Body of pancreas (tissue), 4 donors: ENCODE measurements around the gene PRRG4.
A peak's percentile ranks its signal among the peaks of the same experiment; 100 is the strongest.

Experiments
- POLR2A ChIP-seq, 3 donors: fragments of 450-650 bp; IDR thresholded peaks; one replicate each; pipeline ENCODE4 v1.6.1; 2016; ENCODE audit warnings: antibody characterized with exemption in 3 of 3, mild to moderate bottlenecking in 2 of 3
- TF ChIP-seq, protein P1 (sequence below), 7 experiments: fragments of 450-650 bp in 4 of 7; fragments of 200-600 bp in 3 of 7; sonication (generic) in 3 of 7; IDR thresholded peaks; one replicate each; pipeline ENCODE4 v1.5.1; 2016 to 2019; ENCODE audit warnings: antibody characterized with exemption in 7 of 7

DNA sequence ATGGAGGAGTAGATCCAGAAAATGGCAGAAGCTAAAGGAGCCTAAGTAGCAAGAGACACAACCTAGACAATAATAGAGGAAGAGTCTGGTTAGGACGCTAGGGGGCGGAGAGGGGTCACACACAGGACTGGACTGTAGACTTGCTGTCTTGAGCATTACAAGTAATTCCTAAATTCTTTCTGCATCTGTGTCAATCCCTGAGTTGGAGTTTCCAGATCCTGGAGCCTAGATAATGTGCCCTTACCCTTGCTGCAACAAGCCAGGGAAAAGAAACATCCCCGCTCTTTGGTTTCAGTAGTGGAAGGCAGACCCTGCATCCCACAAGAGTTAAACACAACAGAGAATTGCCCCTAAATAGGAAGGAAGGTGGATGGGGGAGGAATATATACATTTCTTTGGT is 20.4 kb upstream of the PRRG4 start:
- TF ChIP-seq, protein P1, sequence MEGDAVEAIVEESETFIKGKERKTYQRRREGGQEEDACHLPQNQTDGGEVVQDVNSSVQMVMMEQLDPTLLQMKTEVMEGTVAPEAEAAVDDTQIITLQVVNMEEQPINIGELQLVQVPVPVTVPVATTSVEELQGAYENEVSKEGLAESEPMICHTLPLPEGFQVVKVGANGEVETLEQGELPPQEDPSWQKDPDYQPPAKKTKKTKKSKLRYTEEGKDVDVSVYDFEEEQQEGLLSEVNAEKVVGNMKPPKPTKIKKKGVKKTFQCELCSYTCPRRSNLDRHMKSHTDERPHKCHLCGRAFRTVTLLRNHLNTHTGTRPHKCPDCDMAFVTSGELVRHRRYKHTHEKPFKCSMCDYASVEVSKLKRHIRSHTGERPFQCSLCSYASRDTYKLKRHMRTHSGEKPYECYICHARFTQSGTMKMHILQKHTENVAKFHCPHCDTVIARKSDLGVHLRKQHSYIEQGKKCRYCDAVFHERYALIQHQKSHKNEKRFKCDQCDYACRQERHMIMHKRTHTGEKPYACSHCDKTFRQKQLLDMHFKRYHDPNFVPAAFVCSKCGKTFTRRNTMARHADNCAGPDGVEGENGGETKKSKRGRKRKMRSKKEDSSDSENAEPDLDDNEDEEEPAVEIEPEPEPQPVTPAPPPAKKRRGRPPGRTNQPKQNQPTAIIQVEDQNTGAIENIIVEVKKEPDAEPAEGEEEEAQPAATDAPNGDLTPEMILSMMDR (IDR thresholded peaks at IDR 0.05), result peak; percentile 33 to 64 (median 59)
- TF ChIP-seq POLR2A (IDR thresholded peaks at IDR 0.05), result no peak
